Medulla oblongata (tissue), 1 donor: ENCODE measurements around the gene CNN2.
A peak's percentile ranks its signal among the peaks of the same experiment; 100 is the strongest.

Experiments
- DNase-seq: peaks from one replicate; pipeline ENCODE4 v3.0.0-alpha.2; 2015; ENCODE audit errors: extremely low spot score

The CNN2 gene

GRCh38 chr19:1026783-1027649, 608 bp downstream of the CNN2 start:
- DNase-seq: no peak

- no peak for DNase-seq
Observed at GRCh38 chr19:1027650-1028061, 1.2 kb downstream of the CNN2 start.

GRCh38 chr19:1028062-1028926, 1.9 kb downstream of the CNN2 start:
- DNase-seq: no peak

GRCh38 chr19:1032264-1032867, 6.0 kb downstream of the CNN2 start:
- DNase-seq: no peak

- DNase-seq: no peak
Observed at GRCh38 chr19:1035998-1036621, 9.7 kb downstream of the CNN2 start.

- DNase-seq: no peak
Observed at GRCh38 chr19:1037621-1038064, 11.2 kb downstream of the CNN2 start.

GRCh38 chr19:1038978-1039645, 12.7 kb downstream of the CNN2 start:
- DNase-seq: no peak

- DNase-seq: peak; percentile 94
Observed at GRCh38 chr19:1039646-1040475, 13.5 kb downstream of the CNN2 start, which contains the start of gene ABCA7. TSS of gene ABCA7 (plus strand) at chr19:1040107. CDS start at chr19:1041362, 1,255 bp downstream.

- peak; percentile 93 for DNase-seq
Observed at GRCh38 chr19:1040476-1041271, 14.3 kb downstream of the CNN2 start.

- no peak for DNase-seq
Observed at GRCh38 chr19:1041272-1041834, 14.9 kb downstream of the CNN2 start.

- no peak for DNase-seq
Observed at GRCh38 chr19:1041835-1042685, 15.7 kb downstream of the CNN2 start.

- DNase-seq: no peak
Observed at GRCh38 chr19:1042689-1043511, 16.5 kb downstream of the CNN2 start.

- no peak for DNase-seq
Observed at GRCh38 chr19:1045247-1045603, 18.8 kb downstream of the CNN2 start.

- no peak for DNase-seq
Observed at GRCh38 chr19:1046117-1046626, 19.8 kb downstream of the CNN2 start.

- no peak for DNase-seq
Observed at GRCh38 chr19:1046836-1047695, 20.7 kb downstream of the CNN2 start.

GRCh38 chr19:1047696-1048147, 21.3 kb downstream of the CNN2 start:
- DNase-seq: no peak
